K562 (cell line): ENCODE data around the gene NRDE2. TPM values are rescaled to one million over a fixed set of nuclear protein-coding genes. Genes with fewer than 3 reads are reported as not detected.

Experiments
- ATAC-seq: fragments of 200-7000 bp; cut with Tn5 transposase; 3 replicates; pipeline ENCODE4 v1.9.1; 2020; ENCODE audit warnings: moderate library complexity
- BruUV-seq: library from RNA; stranded (reverse); fragments of 400-500 nt; replicated peaks from 2 replicates; lab custom pipeline; 2021; lab: Mats Ljungman, UMichigan
- CTCF ChIA-PET: fragments of 300-600 bp; formaldehyde crosslinking; extraction: SDS; loops from one replicate; lab custom pipeline; 2021; ENCODE audit warnings: low intra/inter-chr PET ratio; lab: Yijun Ruan, JAX
- POLR2A ChIA-PET: fragments of 300-600, 350-650 bp; sonication (Branson Sonifier 250); formaldehyde crosslinking; extraction: SDS; loops from one replicate; lab custom pipeline; 2021; ENCODE audit warnings: antibody characterized with exemption, inconsistent platforms; lab: Yijun Ruan, JAX
- DNase-seq, 4 experiments: peaks; one replicate each; pipeline versions ENCODE4 v3.0.0 to v3.0.0-alpha.2; 2011 to 2018; ENCODE audit warnings: low spot score in 3 of 4, mixed read lengths in 3 of 4; ENCODE audit errors: extremely low read depth in 1 of 4
- FAIRE-seq: peaks from 2 replicates; lab custom pipeline; 2011; peaks lifted over from hg19 to GRCh38; lab: Jason Lieb, UNC
- H2AFZ ChIP-seq: 2 replicates; pipeline ENCODE4 v1.6.0; 2011; ENCODE audit warnings: low read depth, low read length, control low read depth, inconsistent platforms
- H3K27ac ChIP-seq: fragments of 200-600 bp; 3 replicates; pipeline ENCODE4 v1.8.0; 2011; ENCODE audit warnings: low read depth, mild to moderate bottlenecking, control low read depth, inconsistent platforms, low read length, moderate library complexity, mixed read lengths; ENCODE audit errors: extremely low read depth
- H3K27me3 ChIP-seq, 2 experiments: fragments of 300-600 bp in 1 of 2; 2 replicates in 1 of 2; 3 replicates in 1 of 2; pipeline versions ENCODE4 v1.6.0 to v1.8.0; 2011; ENCODE audit warnings: inconsistent platforms in 2 of 2, low read length in 2 of 2, mild to moderate bottlenecking in 1 of 2, mixed read lengths in 1 of 2, moderate library complexity in 1 of 2; ENCODE audit not compliant: control insufficient read depth in 2 of 2, insufficient read depth in 2 of 2
- H3K36me3 ChIP-seq: fragments of 300-600 bp; 3 replicates; pipeline ENCODE4 v1.8.0; 2011; ENCODE audit warnings: mild to moderate bottlenecking, low read length, inconsistent platforms; ENCODE audit not compliant: control insufficient read depth, insufficient read depth
- H3K4me1 ChIP-seq, 2 experiments: fragments of 200-600 bp in 1 of 2; replicated peaks in 1 of 2; 2 replicates in 1 of 2; 3 replicates in 1 of 2; pipeline versions ENCODE4 v1.5.1 to v1.8.0; 2011; ENCODE audit warnings: inconsistent platforms in 2 of 2, low read length in 2 of 2, mild to moderate bottlenecking in 1 of 2, mixed read lengths in 1 of 2, moderate library complexity in 1 of 2; ENCODE audit not compliant: control insufficient read depth in 2 of 2, insufficient read depth in 2 of 2
- H3K4me2 ChIP-seq: 2 replicates; pipeline ENCODE4 v1.6.1; 2011; ENCODE audit warnings: low read length, control low read depth, inconsistent platforms, mixed read lengths; ENCODE audit not compliant: insufficient read depth
- H3K4me3 ChIP-seq: fragments of 200-600 bp; sonication (generic), shearing (Covaris generic); 2 replicates; pipeline ENCODE4 v1.5.1; 2016; ENCODE audit warnings: control low read depth, inconsistent platforms
- H3K79me2 ChIP-seq: fragments of 200-600 bp; 3 replicates; pipeline ENCODE4 v1.8.0; 2011; ENCODE audit warnings: low read length, inconsistent platforms; ENCODE audit not compliant: control insufficient read depth, insufficient read depth
- H3K9ac ChIP-seq, 2 experiments: 2 replicates each; pipeline versions ENCODE4 v1.6.0 to v1.6.1; 2011; ENCODE audit warnings: low read depth in 2 of 2, low read length in 2 of 2, control low read depth in 1 of 2, inconsistent platforms in 1 of 2, mild to moderate bottlenecking in 1 of 2, mixed read lengths in 1 of 2; ENCODE audit not compliant: insufficient read depth in 1 of 2
- H3K9me1 ChIP-seq: one replicate; pipeline ENCODE4 v1.6.0; 2011; ENCODE audit warnings: inconsistent platforms, mild to moderate bottlenecking, low read length, moderate library complexity; ENCODE audit not compliant: control insufficient read depth, insufficient read depth
- H3K9me3 ChIP-seq: replicated peaks from 2 replicates; pipeline ENCODE4 v1.5.1; 2011; ENCODE audit warnings: low read depth, low read length, inconsistent platforms; ENCODE audit not compliant: control insufficient read depth, insufficient read depth
- H4K20me1 ChIP-seq: replicated peaks from 2 replicates; pipeline ENCODE4 v1.6.1; 2011; ENCODE audit warnings: low read length, inconsistent platforms, mixed read lengths; ENCODE audit not compliant: control insufficient read depth, insufficient read depth
- CEBPZ ChIP-seq: fragments of 150-350 bp; IDR thresholded peaks from 2 replicates; pipeline ENCODE4 v1.6.1; 2014; ENCODE audit warnings: low read depth, mild to moderate bottlenecking, low read length, borderline replicate concordance
- CTCF ChIP-seq, 3 experiments: IDR thresholded peaks in 2 of 3; conservative IDR thresholded peaks in 1 of 3; 2 replicates each; pipeline ENCODE4 v1.5.1; 2011 to 2012; ENCODE audit warnings: low read length in 3 of 3, mild to moderate bottlenecking in 3 of 3, control low read depth in 2 of 3, improper control_type of control experiment in 1 of 3, inconsistent platforms in 1 of 3, low read depth in 1 of 3, mixed read lengths in 1 of 3, moderate library complexity in 1 of 3; ENCODE audit not compliant: insufficient read depth in 2 of 3
- EHMT2 ChIP-seq: fragments of 450-650 bp; IDR thresholded peaks from 2 replicates; pipeline ENCODE4 v1.6.1; 2018; ENCODE audit warnings: antibody characterized with exemption
- NCOA4 ChIP-seq: fragments of 450-650 bp; IDR thresholded peaks from 2 replicates; pipeline ENCODE4 v1.6.1; 2018; ENCODE audit warnings: mild to moderate bottlenecking; ENCODE audit not compliant: partially characterized antibody
- NFXL1 ChIP-seq: fragments of 450-650 bp; formaldehyde crosslinking; IDR thresholded peaks from 2 replicates; pipeline ENCODE4 v1.4.0; 2021; ENCODE audit warnings: mild to moderate bottlenecking
- ZNF232 ChIP-seq: sonication (generic); formaldehyde crosslinking; IDR thresholded peaks from 2 replicates; pipeline ENCODE4 v1.8.0; 2022; ENCODE audit warnings: mild to moderate bottlenecking, missing genetic modification reagents
- ZNF79 ChIP-seq: fragments of 250-450 bp; sonication (Bioruptor Pico); IDR thresholded peaks from 2 replicates; pipeline ENCODE4 v1.4.0; 2020; ENCODE audit warnings: low read depth, mild to moderate bottlenecking, moderate library complexity
- ZNF830 ChIP-seq: fragments of 250-450 bp; sonication (Bioruptor Pico); IDR thresholded peaks from 2 replicates; pipeline ENCODE4 v1.5.0; 2021; ENCODE audit warnings: mild to moderate bottlenecking
- WGBS: fragments of 100-300 bp; shearing (Covaris generic); methylation state at CpG from one replicate; pipeline ENCODE4 v1.1.6; 2016; ENCODE audit warnings: low coverage, mixed read lengths; ENCODE audit not compliant: insufficient coverage; ENCODE audit errors: missing lambda C conversion rate; 5-methylcytosine and 5-hydroxymethylcytosine counted together
- in situ Hi-C: fragments of 300-500 bp; cut with MboI; formaldehyde crosslinking; loops from 4 replicates; pipeline ENCODE4 v1.15.0; 2018; ENCODE audit warnings: inconsistent platforms, mixed read lengths
- intact Hi-C: fragments of 100-400 bp; cut with micrococcal nuclease; formaldehyde crosslinking; loops from 2 replicates; pipeline ENCODE4 v1.14.2; 2022
- polyA plus RNA-seq, 8 experiments: library from polyadenylated mRNA; depleted of rRNA in 4 of 8; stranded (reverse) in 5 of 8; unstranded in 3 of 8; fragments of >200 nt; fragmentation: Nextera tagmentation in 2 of 8; fragmentation: Illumina TruSeq in 1 of 8; extraction: Ambion mirVana in 2 of 8; extraction: Trizol in 1 of 8; gene quantifications; 2 replicates each; pipeline versions ENCODE4 v1.2.1 to v1.2.3, GENCODE V29; 2011 to 2014; ENCODE audit warnings: inconsistent platforms in 1 of 8, missing spikeins in 1 of 8
- total RNA-seq, 7 experiments: library from RNA; depleted of rRNA in 6 of 7; stranded (reverse); fragments of >200 nt in 6 of 7; fragmentation: Illumina TruSeq in 2 of 7; extraction: Trizol in 2 of 7; gene quantifications; 2 replicates each; pipeline versions ENCODE4 v1.2.1 to v1.2.3, GENCODE V29; 2011 to 2021; ENCODE audit warnings: low replicate concordance in 1 of 7

The NRDE2 gene
- total and polyA plus RNA-seq, 9 of the 15 experiments (the other 6 are each of a cell fraction or from before 2014, with no cell fraction given), result 3.3 to 15.0 (median 8.4) TPM

GRCh38 chr14:90362558-90362896 is 30.8 kb upstream of the NRDE2 start:
- POLR2A ChIA-PET, result no interaction called here
- Histone ChIP-seq H3K27ac (no peak overlapping the region), H3K27me3 (peaks cover 9 to 26% of the 10 kb centered on the region in 2 experiments), H3K9me1 (no peaks in the 10 kb centered on the region), H3K79me2 (no peaks in the 10 kb centered on the region), H3K9ac (no peak overlapping the region), H3K36me3 (no peaks in the 10 kb centered on the region)
- DNase-seq, result no peak
- intact Hi-C loops, result no loop called here
- WGBS, result 0% methylated on average over 4 of the region's 4 CpGs
- no TSS peak for BruUV-seq
- CTCF ChIA-PET, result no interaction called here
- TF ChIP-seq EHMT2 (no peak), NFXL1 (no peak), CTCF (IDR thresholded peaks at IDR 0.05 in 2 of 3, conservative IDR thresholded peaks at IDR 0.05 in 1 of 3; ENCODE audit: insufficient read depth in 2 of 3, low read depth in 1 of 3, low read length in 3 of 3) (no peak), ZNF79 (CRISPR knock-in tag) (no peak), ZNF232 (CRISPR knock-in tag) (no peak), ZNF830 (CRISPR knock-in tag) (no peak), NCOA4 (no peak), CEBPZ (no peak)
- TF ChIP-seq, all 486 proteins: peak for 0
- FAIRE-seq (no peak), ATAC-seq (no peak)
- no peak overlapping the region for H3K4me3 ChIP-seq
- in situ Hi-C loops, result no loop called here
- no peaks in the 10 kb centered on the region for H4K20me1 ChIP-seq
- no peaks in the 10 kb centered on the region for H3K9me3 ChIP-seq
- H2AFZ ChIP-seq, result no peak overlapping the region
- H3K4me1 ChIP-seq, result no peaks in the 10 kb centered on the region; a peak in 1 of 5 replicates
- H3K4me2 ChIP-seq, result no peak overlapping the region
